ENCODE results near the gene ZNF888. TPM values are rescaled to one million over a fixed set of nuclear protein-coding genes. Genes with fewer than 3 reads are reported as not detected.

Gene ZNF888
- total and polyA plus RNA-seq, 2 experiments from 2014 or later, result 2.3 to 8.3 TPM

DNA sequence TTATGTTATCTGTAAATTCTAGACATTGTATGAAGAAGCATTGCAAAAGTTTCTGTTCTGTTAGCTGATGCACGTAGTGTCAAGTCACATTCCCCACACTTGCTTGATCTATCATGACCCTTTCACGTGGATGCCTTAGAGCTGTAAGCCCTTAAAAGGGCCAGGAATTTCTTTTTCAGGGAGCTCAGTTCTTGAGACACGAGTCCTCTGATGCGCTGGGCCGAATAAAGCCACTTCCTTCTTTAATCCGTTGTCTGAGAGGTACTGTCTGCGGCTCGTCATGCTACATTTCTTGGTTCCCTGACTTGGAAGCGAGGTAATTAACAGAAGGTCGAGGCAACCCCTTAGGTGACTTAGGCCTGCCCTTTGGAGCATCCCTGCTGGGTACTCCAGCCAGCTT, 33.7 kb upstream of the ZNF888 start (continued):
- TF ChIP-seq, protein P1, sequence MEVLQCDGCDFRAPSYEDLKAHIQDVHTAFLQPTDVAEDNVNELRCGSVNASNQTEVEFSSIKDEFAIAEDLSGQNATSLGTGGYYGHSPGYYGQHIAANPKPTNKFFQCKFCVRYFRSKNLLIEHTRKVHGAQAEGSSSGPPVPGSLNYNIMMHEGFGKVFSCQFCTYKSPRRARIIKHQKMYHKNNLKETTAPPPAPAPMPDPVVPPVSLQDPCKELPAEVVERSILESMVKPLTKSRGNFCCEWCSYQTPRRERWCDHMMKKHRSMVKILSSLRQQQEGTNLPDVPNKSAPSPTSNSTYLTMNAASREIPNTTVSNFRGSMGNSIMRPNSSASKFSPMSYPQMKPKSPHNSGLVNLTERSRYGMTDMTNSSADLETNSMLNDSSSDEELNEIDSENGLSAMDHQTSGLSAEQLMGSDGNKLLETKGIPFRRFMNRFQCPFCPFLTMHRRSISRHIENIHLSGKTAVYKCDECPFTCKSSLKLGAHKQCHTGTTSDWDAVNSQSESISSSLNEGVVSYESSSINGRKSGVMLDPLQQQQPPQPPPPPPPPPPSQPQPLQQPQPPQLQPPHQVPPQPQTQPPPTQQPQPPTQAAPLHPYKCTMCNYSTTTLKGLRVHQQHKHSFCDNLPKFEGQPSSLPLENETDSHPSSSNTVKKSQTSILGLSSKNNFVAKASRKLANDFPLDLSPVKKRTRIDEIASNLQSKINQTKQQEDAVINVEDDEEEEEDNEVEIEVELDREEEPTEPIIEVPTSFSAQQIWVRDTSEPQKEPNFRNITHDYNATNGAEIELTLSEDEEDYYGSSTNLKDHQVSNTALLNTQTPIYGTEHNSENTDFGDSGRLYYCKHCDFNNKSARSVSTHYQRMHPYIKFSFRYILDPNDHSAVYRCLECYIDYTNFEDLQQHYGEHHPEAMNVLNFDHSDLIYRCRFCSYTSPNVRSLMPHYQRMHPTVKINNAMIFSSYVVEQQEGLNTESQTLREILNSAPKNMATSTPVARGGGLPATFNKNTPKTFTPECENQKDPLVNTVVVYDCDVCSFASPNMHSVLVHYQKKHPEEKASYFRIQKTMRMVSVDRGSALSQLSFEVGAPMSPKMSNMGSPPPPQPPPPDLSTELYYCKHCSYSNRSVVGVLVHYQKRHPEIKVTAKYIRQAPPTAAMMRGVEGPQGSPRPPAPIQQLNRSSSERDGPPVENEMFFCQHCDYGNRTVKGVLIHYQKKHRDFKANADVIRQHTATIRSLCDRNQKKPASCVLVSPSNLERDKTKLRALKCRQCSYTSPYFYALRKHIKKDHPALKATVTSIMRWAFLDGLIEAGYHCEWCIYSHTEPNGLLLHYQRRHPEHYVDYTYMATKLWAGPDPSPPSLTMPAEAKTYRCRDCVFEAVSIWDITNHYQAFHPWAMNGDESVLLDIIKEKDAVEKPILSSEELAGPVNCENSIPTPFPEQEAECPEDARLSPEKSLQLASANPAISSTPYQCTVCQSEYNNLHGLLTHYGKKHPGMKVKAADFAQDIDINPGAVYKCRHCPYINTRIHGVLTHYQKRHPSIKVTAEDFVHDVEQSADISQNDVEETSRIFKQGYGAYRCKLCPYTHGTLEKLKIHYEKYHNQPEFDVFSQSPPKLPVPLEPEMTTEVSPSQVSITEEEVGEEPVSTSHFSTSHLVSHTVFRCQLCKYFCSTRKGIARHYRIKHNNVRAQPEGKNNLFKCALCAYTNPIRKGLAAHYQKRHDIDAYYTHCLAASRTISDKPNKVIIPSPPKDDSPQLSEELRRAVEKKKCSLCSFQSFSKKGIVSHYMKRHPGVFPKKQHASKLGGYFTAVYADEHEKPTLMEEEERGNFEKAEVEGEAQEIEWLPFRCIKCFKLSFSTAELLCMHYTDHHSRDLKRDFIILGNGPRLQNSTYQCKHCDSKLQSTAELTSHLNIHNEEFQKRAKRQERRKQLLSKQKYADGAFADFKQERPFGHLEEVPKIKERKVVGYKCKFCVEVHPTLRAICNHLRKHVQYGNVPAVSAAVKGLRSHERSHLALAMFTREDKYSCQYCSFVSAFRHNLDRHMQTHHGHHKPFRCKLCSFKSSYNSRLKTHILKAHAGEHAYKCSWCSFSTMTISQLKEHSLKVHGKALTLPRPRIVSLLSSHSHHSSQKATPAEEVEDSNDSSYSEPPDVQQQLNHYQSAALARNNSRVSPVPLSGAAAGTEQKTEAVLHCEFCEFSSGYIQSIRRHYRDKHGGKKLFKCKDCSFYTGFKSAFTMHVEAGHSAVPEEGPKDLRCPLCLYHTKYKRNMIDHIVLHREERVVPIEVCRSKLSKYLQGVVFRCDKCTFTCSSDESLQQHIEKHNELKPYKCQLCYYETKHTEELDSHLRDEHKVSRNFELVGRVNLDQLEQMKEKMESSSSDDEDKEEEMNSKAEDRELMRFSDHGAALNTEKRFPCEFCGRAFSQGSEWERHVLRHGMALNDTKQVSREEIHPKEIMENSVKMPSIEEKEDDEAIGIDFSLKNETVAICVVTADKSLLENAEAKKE (CRISPR knock-in tag; IDR thresholded peaks at IDR 0.05), result no peak
- TF ChIP-seq NANOG (IDR thresholded peaks at IDR 0.05; ENCODE audit: borderline replicate concordance) (no peak), JUNB (IDR thresholded peaks at IDR 0.05; ENCODE audit: unreplicated experiment) (no peak), CREB1 (CRISPR knock-in tag; IDR thresholded peaks at IDR 0.05; ENCODE audit: low read depth) (no peak)

DNA sequence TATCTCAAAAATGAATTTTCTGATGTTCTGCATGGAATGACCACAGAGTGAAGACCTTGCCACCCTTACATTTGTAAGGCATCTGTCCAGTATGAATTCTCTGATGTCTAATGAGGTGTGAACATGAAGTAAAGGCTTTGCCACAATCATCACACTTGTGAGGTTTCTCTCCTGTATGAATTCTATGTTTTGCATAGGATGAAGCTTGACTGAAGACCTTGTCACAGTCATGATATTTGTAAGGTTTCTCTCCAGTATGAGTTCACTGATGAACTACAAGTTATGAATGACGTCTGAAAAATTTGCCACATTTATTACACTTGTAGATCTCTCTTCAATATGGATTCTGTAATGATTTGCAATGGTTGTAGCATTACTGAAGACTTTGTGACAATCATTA, 26.2 kb upstream of the ZNF888 start:
- no peak overlapping the region for H3K4me2 ChIP-seq
- no peaks in the 10 kb centered on the region for H4K20me1 ChIP-seq (replicated peaks; ENCODE audit: insufficient read depth)
- peaks cover 7% of the 10 kb centered on the region for H3K27me3 Mint-ChIP-seq (ENCODE audit: insufficient read depth, low read depth, poor library complexity)
- no peaks in the 10 kb centered on the region for H3K27me3 ChIP-seq (ENCODE audit: insufficient read depth)
- H3K27ac Mint-ChIP-seq, result no peak overlapping the region
- H3F3A ChIP-seq (replicated peaks; ENCODE audit: low read depth), result peaks cover 8% of the 10 kb centered on the region; the same call in 1 of the 2 replicates
- peaks cover 67% of the 10 kb centered on the region for H3K36me3 Mint-ChIP-seq (ENCODE audit: low read depth)
- DNase-seq (ENCODE audit: low spot score) (no peak), ATAC-seq (no peak)
- no peak overlapping the region for H3K4me3 Mint-ChIP-seq
- H2AFZ ChIP-seq, result no peak overlapping the region
- peaks cover 47% of the 10 kb centered on the region for H3K36me3 ChIP-seq (ENCODE audit: insufficient read depth)
- H3K4me1 Mint-ChIP-seq, result peaks cover 18% of the 10 kb centered on the region
- H3K9me2 ChIP-seq (ENCODE audit: insufficient read depth), result no peaks in the 10 kb centered on the region; the same call in 1 of the 2 replicates
- H3K4me1 ChIP-seq (ENCODE audit: insufficient read depth), result peaks cover 17% of the 10 kb centered on the region
- H3K4me3 ChIP-seq, result no peak overlapping the region
- H3K9me3 Mint-ChIP-seq, result peaks cover 65% of the 10 kb centered on the region
- no peaks in the 10 kb centered on the region for H3K79me2 ChIP-seq (replicated peaks; ENCODE audit: insufficient read depth)
- no peak overlapping the region for H3K27ac ChIP-seq (ENCODE audit: low read depth)
- TF ChIP-seq, protein P1 (CRISPR knock-in tag; IDR thresholded peaks at IDR 0.05), result no peak
- no peak for TF ChIP-seq EZH2 (IDR thresholded peaks at IDR 0.05; ENCODE audit: low read depth, unreplicated experiment)
- TF ChIP-seq, protein P2, sequence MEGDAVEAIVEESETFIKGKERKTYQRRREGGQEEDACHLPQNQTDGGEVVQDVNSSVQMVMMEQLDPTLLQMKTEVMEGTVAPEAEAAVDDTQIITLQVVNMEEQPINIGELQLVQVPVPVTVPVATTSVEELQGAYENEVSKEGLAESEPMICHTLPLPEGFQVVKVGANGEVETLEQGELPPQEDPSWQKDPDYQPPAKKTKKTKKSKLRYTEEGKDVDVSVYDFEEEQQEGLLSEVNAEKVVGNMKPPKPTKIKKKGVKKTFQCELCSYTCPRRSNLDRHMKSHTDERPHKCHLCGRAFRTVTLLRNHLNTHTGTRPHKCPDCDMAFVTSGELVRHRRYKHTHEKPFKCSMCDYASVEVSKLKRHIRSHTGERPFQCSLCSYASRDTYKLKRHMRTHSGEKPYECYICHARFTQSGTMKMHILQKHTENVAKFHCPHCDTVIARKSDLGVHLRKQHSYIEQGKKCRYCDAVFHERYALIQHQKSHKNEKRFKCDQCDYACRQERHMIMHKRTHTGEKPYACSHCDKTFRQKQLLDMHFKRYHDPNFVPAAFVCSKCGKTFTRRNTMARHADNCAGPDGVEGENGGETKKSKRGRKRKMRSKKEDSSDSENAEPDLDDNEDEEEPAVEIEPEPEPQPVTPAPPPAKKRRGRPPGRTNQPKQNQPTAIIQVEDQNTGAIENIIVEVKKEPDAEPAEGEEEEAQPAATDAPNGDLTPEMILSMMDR (conservative IDR thresholded peaks at IDR 0.05; ENCODE audit: low read depth in 2 of 2), result no peak
- no peak for TF ChIP-seq ZNF331 (CRISPR knock-in tag; IDR thresholded peaks at IDR 0.05; ENCODE audit: low read depth)

Data from GM23338 (cell line).